ENCODE measurements around the gene OR2A25.

DNA sequence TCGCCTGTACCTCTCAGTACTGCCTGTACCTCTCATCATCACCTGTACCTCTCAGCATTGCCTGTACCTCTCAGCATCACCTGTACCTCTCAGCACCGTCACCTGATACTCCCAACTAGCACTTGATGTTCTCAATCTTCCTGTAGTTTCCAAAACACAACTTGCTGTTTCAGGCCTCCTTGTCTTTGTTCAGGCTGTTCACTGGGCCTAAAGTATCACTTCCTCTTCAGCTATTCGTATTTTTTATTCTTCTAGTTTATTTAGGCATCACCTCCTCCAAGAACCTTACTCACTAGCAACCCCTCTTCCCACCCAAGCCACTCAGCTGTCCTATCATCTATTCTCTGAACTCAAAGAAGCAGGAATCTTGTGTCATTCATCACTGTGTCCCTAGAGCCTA lies 45.4 kb upstream of the OR2A25 start:
- TF ChIP-seq CTCF (IDR thresholded peaks at IDR 0.05), result no peak
- no peak for TF ChIP-seq POLR2A (IDR thresholded peaks at IDR 0.05)

Data from right lobe of liver (tissue), 4 donors.